ENCODE measurements around the gene SOHLH1. TPM values are rescaled to one million over a fixed set of nuclear protein-coding genes. Genes with fewer than 3 reads are reported as not detected.

Gene SOHLH1
- total RNA-seq, 1 experiment from 2014 or later, result not detected

DNA sequence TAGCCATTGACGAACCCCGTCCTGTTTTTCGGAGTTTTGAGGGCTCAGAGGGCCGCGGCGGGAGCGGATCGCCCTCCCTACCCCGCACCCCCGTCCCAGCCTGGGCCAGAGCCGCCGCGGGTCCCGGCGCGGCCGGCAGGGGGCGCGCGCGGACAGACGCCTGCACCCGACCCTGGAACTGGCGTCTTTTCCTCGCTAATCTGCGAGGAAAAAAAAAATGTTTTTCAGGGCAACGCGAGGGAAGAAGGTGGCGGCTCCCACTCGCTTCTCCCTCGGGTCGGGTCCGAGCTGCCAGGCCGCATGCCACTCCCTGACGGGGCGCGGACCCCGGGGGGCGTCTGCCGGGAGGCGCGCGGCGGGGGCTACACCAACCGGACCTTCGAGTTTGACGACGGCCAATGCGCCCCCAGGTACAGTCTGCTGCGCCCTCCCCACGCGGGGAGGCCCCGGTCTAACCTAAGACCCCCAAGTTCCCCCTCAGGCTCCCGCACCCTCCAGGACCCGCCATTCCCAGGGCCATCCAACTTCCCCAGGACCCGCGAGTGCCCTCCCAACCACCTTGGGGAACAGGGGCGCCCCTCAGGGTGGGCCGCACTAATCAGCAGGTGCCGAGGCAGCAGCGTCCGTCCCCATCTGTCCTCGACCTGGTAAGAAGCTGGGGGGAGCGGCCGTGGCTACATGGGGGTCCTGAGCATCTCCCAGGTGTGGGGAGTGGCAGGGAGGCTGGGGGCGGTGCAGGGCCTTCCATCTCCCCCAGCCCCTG is 2.9 kb upstream of the SOHLH1 start, which contains the start of gene KCNT1:
TSS of gene KCNT1 (plus strand) at position 227 of the 763 bp plus-strand sequence. CDS start at position 301, 74 bp downstream.
- Histone ChIP-seq H3K79me2 (ENCODE audit: low read depth) (no peaks in the 10 kb centered on the region), H2AFZ (no peak within 1 kb of the TSS), H3K9me2 (ENCODE audit: insufficient read depth) (no peaks in the 10 kb centered on the region), H3K9me3 (ENCODE audit: insufficient read depth, low read depth) (no peaks in the 10 kb centered on the region), H3K4me2 (no peak within 1 kb of the TSS), H4K20me1 (ENCODE audit: insufficient read depth) (no peaks in the 10 kb centered on the region), H3K4me3 (no peak within 1 kb of the TSS), H3K27me3 (ENCODE audit: insufficient read depth, low read depth) (peaks cover 85% of the 10 kb centered on the region), H3F3A (ENCODE audit: insufficient read depth, low read depth) (no peaks in the 10 kb centered on the region), H3K36me3 (ENCODE audit: low read depth) (no peaks in the 10 kb centered on the region), H3K4me1 (replicated peaks; ENCODE audit: insufficient read depth) (no peaks in the 10 kb centered on the region), H3K27ac (no peak within 1 kb of the TSS)
- intact Hi-C loops (cut with micrococcal nuclease; ENCODE audit: unreplicated experiment), result no loop called here
- CTCF ChIA-PET, result no interaction called here
- no TSS peak for BruUV-seq (replicated peaks)
- POLR2A ChIA-PET (ENCODE audit: unreplicated experiment), result no interaction called here
- TF ChIP-seq EZH2 (IDR thresholded peaks at IDR 0.05; ENCODE audit: low read depth), result peak; percentile 60; the same call in 1 of the 2 replicates
- TF ChIP-seq, protein P1, sequence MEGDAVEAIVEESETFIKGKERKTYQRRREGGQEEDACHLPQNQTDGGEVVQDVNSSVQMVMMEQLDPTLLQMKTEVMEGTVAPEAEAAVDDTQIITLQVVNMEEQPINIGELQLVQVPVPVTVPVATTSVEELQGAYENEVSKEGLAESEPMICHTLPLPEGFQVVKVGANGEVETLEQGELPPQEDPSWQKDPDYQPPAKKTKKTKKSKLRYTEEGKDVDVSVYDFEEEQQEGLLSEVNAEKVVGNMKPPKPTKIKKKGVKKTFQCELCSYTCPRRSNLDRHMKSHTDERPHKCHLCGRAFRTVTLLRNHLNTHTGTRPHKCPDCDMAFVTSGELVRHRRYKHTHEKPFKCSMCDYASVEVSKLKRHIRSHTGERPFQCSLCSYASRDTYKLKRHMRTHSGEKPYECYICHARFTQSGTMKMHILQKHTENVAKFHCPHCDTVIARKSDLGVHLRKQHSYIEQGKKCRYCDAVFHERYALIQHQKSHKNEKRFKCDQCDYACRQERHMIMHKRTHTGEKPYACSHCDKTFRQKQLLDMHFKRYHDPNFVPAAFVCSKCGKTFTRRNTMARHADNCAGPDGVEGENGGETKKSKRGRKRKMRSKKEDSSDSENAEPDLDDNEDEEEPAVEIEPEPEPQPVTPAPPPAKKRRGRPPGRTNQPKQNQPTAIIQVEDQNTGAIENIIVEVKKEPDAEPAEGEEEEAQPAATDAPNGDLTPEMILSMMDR (conservative IDR thresholded peaks at IDR 0.05), result peak; percentile 71
- peak in 1 of 2 experiments; percentile 58 for DNase-seq

DNA sequence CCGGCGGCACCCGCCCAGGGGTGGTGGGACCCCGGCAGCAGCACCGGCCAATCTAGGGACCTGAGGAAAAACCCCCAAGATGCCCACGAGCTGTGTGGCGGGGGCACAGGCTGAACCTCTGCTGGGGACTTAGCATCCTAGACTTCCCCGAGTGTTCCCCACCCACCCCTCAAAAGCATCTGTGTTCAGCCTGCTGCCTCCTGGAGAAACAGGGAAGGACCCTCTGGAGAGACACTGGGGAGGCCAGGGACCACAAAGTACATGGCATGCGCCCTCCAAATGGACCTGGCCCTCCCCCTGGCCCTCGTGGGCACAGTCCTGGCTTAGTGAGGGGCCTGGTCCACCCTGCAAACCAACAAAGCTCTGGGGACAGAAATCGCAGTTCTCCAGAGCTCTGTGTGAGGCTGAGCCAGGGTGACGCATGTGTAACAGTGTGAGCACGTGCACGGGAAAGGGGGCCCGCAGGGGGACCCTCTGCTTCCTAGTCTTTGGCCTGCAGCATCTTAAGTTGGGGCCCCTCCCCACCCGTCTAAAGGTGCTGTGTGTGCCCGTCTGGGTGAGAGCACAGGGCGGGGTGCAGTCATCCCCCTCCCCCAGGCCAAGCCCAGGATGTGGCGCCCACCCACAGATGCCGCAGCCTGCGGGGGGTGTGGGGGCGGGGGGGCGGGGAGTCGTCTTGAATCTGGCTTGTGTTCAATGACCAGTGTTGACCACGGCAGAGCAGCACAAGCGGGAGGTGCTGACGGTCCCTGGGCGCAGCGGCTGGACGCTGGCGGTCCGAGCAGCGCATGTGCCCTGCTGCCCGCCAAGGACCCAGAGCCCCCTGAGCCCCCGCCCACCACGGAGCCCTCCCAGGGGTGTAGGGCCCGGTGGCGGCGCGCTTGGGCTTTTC is 2.0 kb upstream of the SOHLH1 start:
- H3K27me3 ChIP-seq (ENCODE audit: insufficient read depth, low read depth), result peaks cover 84% of the 10 kb centered on the region
- TF ChIP-seq, protein P1 (conservative IDR thresholded peaks at IDR 0.05), result no peak
- no peak for TF ChIP-seq EZH2 (IDR thresholded peaks at IDR 0.05; ENCODE audit: low read depth)
- no peak overlapping the region for H2AFZ ChIP-seq
- no peaks in the 10 kb centered on the region for H3K36me3 ChIP-seq (ENCODE audit: low read depth)
- H3K27ac ChIP-seq, result no peak overlapping the region
- H3K9me3 ChIP-seq (ENCODE audit: insufficient read depth, low read depth), result no peaks in the 10 kb centered on the region
- no peaks in the 10 kb centered on the region for H3K9me2 ChIP-seq (ENCODE audit: insufficient read depth)
- CTCF ChIA-PET, result no interaction called here
- no peak overlapping the region for H3K4me3 ChIP-seq
- BruUV-seq (replicated peaks), result no TSS peak
- no peaks in the 10 kb centered on the region for H4K20me1 ChIP-seq (ENCODE audit: insufficient read depth)
- intact Hi-C loops (cut with micrococcal nuclease; ENCODE audit: unreplicated experiment), result no loop called here
- no peaks in the 10 kb centered on the region for H3K79me2 ChIP-seq (ENCODE audit: low read depth)
- H3K4me1 ChIP-seq (replicated peaks; ENCODE audit: insufficient read depth), result no peaks in the 10 kb centered on the region
- no peak overlapping the region for H3K4me2 ChIP-seq
- DNase-seq, result no peak
- POLR2A ChIA-PET (ENCODE audit: unreplicated experiment), result no interaction called here
- H3F3A ChIP-seq (ENCODE audit: insufficient read depth, low read depth), result no peaks in the 10 kb centered on the region

DNA sequence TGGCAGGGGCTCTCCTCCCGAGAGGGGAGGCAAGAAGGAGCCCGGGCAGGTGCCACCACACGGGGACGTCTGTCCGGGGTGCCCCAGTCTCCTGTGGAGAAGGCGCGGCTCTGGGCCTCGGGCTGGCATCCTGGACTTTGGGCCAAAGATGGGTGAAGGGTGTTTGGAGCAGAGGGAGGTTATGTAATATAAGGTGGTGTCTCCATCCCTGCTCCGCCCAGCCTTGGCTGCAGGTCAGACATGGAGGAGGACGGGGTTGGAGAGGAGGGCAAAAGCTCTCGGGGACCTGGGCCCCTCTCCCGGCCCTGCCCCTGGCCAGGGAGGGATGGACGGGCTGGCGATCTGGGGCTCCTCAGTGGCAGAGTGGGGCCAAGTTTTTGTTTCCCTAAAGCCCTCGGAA is 1.2 kb upstream of the SOHLH1 start:
- intact Hi-C loops (cut with micrococcal nuclease; ENCODE audit: unreplicated experiment), result no loop called here
- H3K9me2 ChIP-seq (ENCODE audit: insufficient read depth), result no peaks in the 10 kb centered on the region
- no peaks in the 10 kb centered on the region for H3K79me2 ChIP-seq (ENCODE audit: low read depth)
- H3K4me1 ChIP-seq (replicated peaks; ENCODE audit: insufficient read depth), result no peaks in the 10 kb centered on the region
- ChIA-PET CTCF (no interaction called here), POLR2A (ENCODE audit: unreplicated experiment) (no interaction called here)
- TF ChIP-seq EZH2 (IDR thresholded peaks at IDR 0.05; ENCODE audit: low read depth), result no peak
- TF ChIP-seq, protein P1 (conservative IDR thresholded peaks at IDR 0.05), result no peak
- no peaks in the 10 kb centered on the region for H4K20me1 ChIP-seq (ENCODE audit: insufficient read depth)
- H3K36me3 ChIP-seq (ENCODE audit: low read depth), result no peaks in the 10 kb centered on the region
- H2AFZ ChIP-seq, result no peak overlapping the region
- BruUV-seq (replicated peaks), result no TSS peak
- no peak overlapping the region for H3K27ac ChIP-seq
- no peak overlapping the region for H3K4me3 ChIP-seq
- H3F3A ChIP-seq (ENCODE audit: insufficient read depth, low read depth), result no peaks in the 10 kb centered on the region
- no peak overlapping the region for H3K4me2 ChIP-seq
- peaks cover 86% of the 10 kb centered on the region for H3K27me3 ChIP-seq (ENCODE audit: insufficient read depth, low read depth)
- H3K9me3 ChIP-seq (ENCODE audit: insufficient read depth, low read depth), result no peaks in the 10 kb centered on the region
- no peak for DNase-seq
